ENCODE measurements around the gene CBFA2T3.

DNA sequence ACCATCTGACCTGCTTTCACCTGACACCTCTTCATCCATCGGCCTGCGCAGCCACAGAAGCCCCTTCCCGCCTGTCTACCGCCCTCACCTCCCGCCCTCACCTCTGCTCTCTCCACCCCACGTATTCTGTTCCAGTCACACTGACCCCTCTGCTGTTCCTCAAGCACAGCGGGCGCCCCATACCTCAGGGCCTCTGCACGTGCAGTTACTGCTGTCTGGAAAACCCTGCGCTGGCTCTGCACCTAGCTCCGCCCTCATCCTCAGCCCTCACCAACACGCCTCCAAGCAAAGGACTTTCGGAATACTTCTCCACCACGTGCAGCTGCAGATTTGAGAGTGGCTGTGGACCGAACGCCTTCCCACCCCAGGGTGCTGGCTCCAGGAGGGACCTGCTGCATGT, 85.9 kb downstream of the CBFA2T3 start:
- TF ChIP-seq CTCF (IDR thresholded peaks at IDR 0.05; ENCODE audit: borderline replicate concordance, extremely low read depth, low read length, poor library complexity, severe bottlenecking) (no peak), EZH2 (IDR thresholded peaks at IDR 0.05; ENCODE audit: borderline replicate concordance, low read depth, low read length, severe bottlenecking) (no peak)

Measured in DND-41 (cell line).